Mesothelial cell of epicardium (in vitro differentiated cells): Measurements from ENCODE around the gene FUS. TPM values are rescaled to one million over a fixed set of nuclear protein-coding genes. Genes with fewer than 3 reads are reported as not detected.
A peak's percentile ranks its signal among the peaks of the same experiment; 100 is the strongest.

Source experiments
- DNase-seq, 2 experiments: peaks; one replicate each; pipeline ENCODE4 v3.0.0; 2021; ENCODE audit warnings: low spot score in 2 of 2; ENCODE audit not compliant: unreplicated experiment in 2 of 2
- H3K27ac Mint-ChIP-seq: 2 replicates; pipeline ENCODE4 v1.8.0; 2021; ENCODE audit warnings: mixed read lengths
- H3K27me3 Mint-ChIP-seq: 2 replicates; pipeline ENCODE4 v1.8.0; 2021; ENCODE audit warnings: low read depth, mixed read lengths
- H3K36me3 Mint-ChIP-seq: 2 replicates; pipeline ENCODE4 v1.8.0; 2021; ENCODE audit warnings: mixed read lengths
- H3K4me1 Mint-ChIP-seq: 2 replicates; pipeline ENCODE4 v1.8.0; 2021; ENCODE audit warnings: mixed read lengths
- H3K4me3 Mint-ChIP-seq: 2 replicates; pipeline ENCODE4 v1.8.0; 2021; ENCODE audit warnings: mild to moderate bottlenecking, moderate library complexity, mixed read lengths
- H3K9me3 Mint-ChIP-seq: 2 replicates; pipeline ENCODE4 v1.8.0; 2021; ENCODE audit warnings: mixed read lengths
- CTCF ChIP-seq: fragments of 200-600 bp; sonication (generic); IDR thresholded peaks from one replicate; pipeline ENCODE4 v1.5.0; 2021; ENCODE audit warnings: antibody characterized with exemption; ENCODE audit not compliant: unreplicated experiment
- total RNA-seq: library from RNA; stranded (reverse); gene quantifications from 3 replicates; pipeline ENCODE4 v1.2.1, GENCODE V29; 2021

FUS gene
- total RNA-seq, 1 donor from 2014 or later = 718 TPM

- TF ChIP-seq CTCF = no peak
- peaks cover 86% of the 10 kb centered on the region for H3K27me3 Mint-ChIP-seq
- H3K4me3 Mint-ChIP-seq = peak within 1 kb of the TSS; percentile 58
- no peaks in the 10 kb centered on the region for H3K36me3 Mint-ChIP-seq
- H3K4me1 Mint-ChIP-seq = peaks cover 13% of the 10 kb centered on the region
- no peak for DNase-seq
- no peaks in the 10 kb centered on the region for H3K9me3 Mint-ChIP-seq
- no peak within 1 kb of the TSS for H3K27ac Mint-ChIP-seq
These were observed 34.2 kb downstream of the FUS start, which contains the start of gene TRIM72 for GRCh38 chr16:31213877-31214707. Gene TRIM72 (plus strand): TSS chr16:31214119. CDS start chr16:31214739, 620 bp downstream.

- Mint-ChIP-seq H3K27me3 (peaks cover 87% of the 10 kb centered on the region), H3K9me3 (no peaks in the 10 kb centered on the region), H3K4me1 (peaks cover 13% of the 10 kb centered on the region)
These were observed 34.9 kb downstream of the FUS start for GRCh38 chr16:31214708-31215286.

GRCh38 chr16:31215287-31216162, 35.6 kb downstream of the FUS start:
- H3K4me1 Mint-ChIP-seq = peaks cover 13% of the 10 kb centered on the region
- peaks cover 85% of the 10 kb centered on the region for H3K27me3 Mint-ChIP-seq
- peak in 1 of 2 experiments; percentile 50 for DNase-seq
- H3K36me3 Mint-ChIP-seq = no peaks in the 10 kb centered on the region
- no peak overlapping the region for H3K27ac Mint-ChIP-seq
- no peak for TF ChIP-seq CTCF
- H3K9me3 Mint-ChIP-seq = no peaks in the 10 kb centered on the region
- H3K4me3 Mint-ChIP-seq = peak overlapping the region; percentile 58

More at GRCh38 chr16:31214708-31215286, 34.9 kb downstream of the FUS start:
- DNase-seq = peak in 1 of 2 experiments; percentile 47
- Mint-ChIP-seq H3K4me3 (peak overlapping the region; percentile 58), H3K27ac (no peak overlapping the region), H3K36me3 (no peaks in the 10 kb centered on the region)
- no peak for TF ChIP-seq CTCF

- H3K9me3 Mint-ChIP-seq = no peaks in the 10 kb centered on the region
- no peak for DNase-seq
- peaks cover 13% of the 10 kb centered on the region for H3K4me1 Mint-ChIP-seq
- no peak within 1 kb of the TSS for H3K27ac Mint-ChIP-seq
- peak within 1 kb of the TSS; percentile 58 for H3K4me3 Mint-ChIP-seq
- no peak for TF ChIP-seq CTCF
- H3K27me3 Mint-ChIP-seq = peaks cover 90% of the 10 kb centered on the region
- no peaks in the 10 kb centered on the region for H3K36me3 Mint-ChIP-seq
These were observed 36.6 kb downstream of the FUS start, which contains the start of gene PYDC1 for GRCh38 chr16:31216422-31217135. Gene PYDC1 (minus strand): TSS chr16:31217135. CDS start chr16:31217028, 107 bp downstream.

- peak overlapping the region; percentile 52 for H3K4me3 Mint-ChIP-seq
- DNase-seq = no peak
- peaks cover 91% of the 10 kb centered on the region for H3K27me3 Mint-ChIP-seq
- no peak overlapping the region for H3K27ac Mint-ChIP-seq
- H3K36me3 Mint-ChIP-seq = no peaks in the 10 kb centered on the region
- H3K4me1 Mint-ChIP-seq = peaks cover 13% of the 10 kb centered on the region
- TF ChIP-seq CTCF = no peak
- no peaks in the 10 kb centered on the region for H3K9me3 Mint-ChIP-seq
These were observed 37.2 kb downstream of the FUS start for GRCh38 chr16:31217136-31217530.
